ENCODE results near the gene SLC16A13.

DNA sequence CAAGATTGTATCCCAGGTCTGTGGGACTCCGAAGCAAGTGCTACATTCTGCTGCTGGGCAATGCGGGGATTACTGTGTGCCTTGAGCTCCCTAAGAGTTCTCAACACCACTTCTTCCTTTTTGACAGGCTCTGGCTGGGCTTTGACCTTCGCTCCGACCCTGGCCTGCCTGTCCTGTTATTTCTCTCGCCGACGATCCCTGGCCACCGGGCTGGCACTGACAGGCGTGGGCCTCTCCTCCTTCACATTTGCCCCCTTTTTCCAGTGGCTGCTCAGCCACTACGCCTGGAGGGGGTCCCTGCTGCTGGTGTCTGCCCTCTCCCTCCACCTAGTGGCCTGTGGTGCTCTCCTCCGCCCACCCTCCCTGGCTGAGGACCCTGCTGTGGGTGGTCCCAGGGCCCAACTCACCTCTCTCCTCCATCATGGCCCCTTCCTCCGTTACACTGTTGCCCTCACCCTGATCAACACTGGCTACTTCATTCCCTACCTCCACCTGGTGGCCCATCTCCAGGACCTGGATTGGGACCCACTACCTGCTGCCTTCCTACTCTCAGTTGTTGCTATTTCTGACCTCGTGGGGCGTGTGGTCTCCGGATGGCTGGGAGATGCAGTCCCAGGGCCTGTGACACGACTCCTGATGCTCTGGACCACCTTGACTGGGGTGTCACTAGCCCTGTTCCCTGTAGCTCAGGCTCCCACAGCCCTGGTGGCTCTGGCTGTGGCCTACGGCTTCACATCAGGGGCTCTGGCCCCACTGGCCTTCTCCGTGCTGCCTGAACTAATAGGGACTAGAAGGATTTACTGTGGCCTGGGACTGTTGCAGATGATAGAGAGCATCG is 2.4 kb downstream of the SLC16A13 start:
- TF ChIP-seq EZH2 (IDR thresholded peaks at IDR 0.05; ENCODE audit: borderline replicate concordance, insufficient read depth, low read depth, low read length, poor library complexity, severe bottlenecking) = no peak
- TF ChIP-seq, protein P1, sequence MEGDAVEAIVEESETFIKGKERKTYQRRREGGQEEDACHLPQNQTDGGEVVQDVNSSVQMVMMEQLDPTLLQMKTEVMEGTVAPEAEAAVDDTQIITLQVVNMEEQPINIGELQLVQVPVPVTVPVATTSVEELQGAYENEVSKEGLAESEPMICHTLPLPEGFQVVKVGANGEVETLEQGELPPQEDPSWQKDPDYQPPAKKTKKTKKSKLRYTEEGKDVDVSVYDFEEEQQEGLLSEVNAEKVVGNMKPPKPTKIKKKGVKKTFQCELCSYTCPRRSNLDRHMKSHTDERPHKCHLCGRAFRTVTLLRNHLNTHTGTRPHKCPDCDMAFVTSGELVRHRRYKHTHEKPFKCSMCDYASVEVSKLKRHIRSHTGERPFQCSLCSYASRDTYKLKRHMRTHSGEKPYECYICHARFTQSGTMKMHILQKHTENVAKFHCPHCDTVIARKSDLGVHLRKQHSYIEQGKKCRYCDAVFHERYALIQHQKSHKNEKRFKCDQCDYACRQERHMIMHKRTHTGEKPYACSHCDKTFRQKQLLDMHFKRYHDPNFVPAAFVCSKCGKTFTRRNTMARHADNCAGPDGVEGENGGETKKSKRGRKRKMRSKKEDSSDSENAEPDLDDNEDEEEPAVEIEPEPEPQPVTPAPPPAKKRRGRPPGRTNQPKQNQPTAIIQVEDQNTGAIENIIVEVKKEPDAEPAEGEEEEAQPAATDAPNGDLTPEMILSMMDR (IDR thresholded peaks at IDR 0.05) = no peak

Data from B cell (primary cell).